Caco-2 (cell line): ENCODE data around the gene TMEFF2. TPM values are rescaled to one million over a fixed set of nuclear protein-coding genes. Genes with fewer than 3 reads are reported as not detected.

Source experiments
- BruUV-seq: library from RNA; stranded (reverse); fragments of 400-500 nt; replicated peaks from 2 replicates; lab custom pipeline; 2021; lab: Mats Ljungman, UMichigan
- CTCF ChIA-PET: fragments of 300-600 bp; sonication (Branson Sonifier 250); formaldehyde crosslinking; loops from one replicate; lab custom pipeline; 2022; ENCODE audit warnings: antibody characterized with exemption; lab: Charles Lee
- POLR2A ChIA-PET: fragments of 300-600 bp; sonication (Branson Sonifier 250); formaldehyde crosslinking; loops from one replicate; lab custom pipeline; 2022; ENCODE audit warnings: antibody characterized with exemption; lab: Charles Lee
- DNase-seq, 2 experiments: peaks; one replicate each; pipeline versions ENCODE4 v3.0.0 to v3.0.0-alpha.2; 2020 to 2022
- H3K27me3 ChIP-seq: replicated peaks from 2 replicates; pipeline ENCODE4 v1.6.0; 2011; ENCODE audit warnings: low read length; ENCODE audit not compliant: control insufficient read depth, insufficient read depth
- H3K36me3 ChIP-seq: 2 replicates; pipeline ENCODE4 v1.5.1; 2011; ENCODE audit warnings: low read length; ENCODE audit not compliant: control insufficient read depth, insufficient read depth
- H3K4me1 ChIP-seq: fragments of 250-450 bp; sonication (Bioruptor Pico); 2 replicates; pipeline ENCODE4 v1.5.1; 2020; ENCODE audit warnings: mild to moderate bottlenecking
- H3K4me3 ChIP-seq: 2 replicates; pipeline ENCODE4 v1.5.1; 2011; ENCODE audit warnings: low read depth, mild to moderate bottlenecking, control low read depth, low read length
- H3K9me3 ChIP-seq: fragments of 250-450 bp; sonication (Bioruptor Pico); 2 replicates; pipeline ENCODE4 v1.5.1; 2020; ENCODE audit warnings: mild to moderate bottlenecking, moderate library complexity
- H3K27ac Mint-ChIP-seq: one replicate; pipeline ENCODE4 v1.8.0; 2022; ENCODE audit warnings: mixed read lengths; ENCODE audit not compliant: unreplicated experiment
- H3K27me3 Mint-ChIP-seq: one replicate; pipeline ENCODE4 v1.8.0; 2022; ENCODE audit warnings: mixed read lengths; ENCODE audit not compliant: insufficient read depth, unreplicated experiment
- H3K36me3 Mint-ChIP-seq: one replicate; pipeline ENCODE4 v1.8.0; 2022; ENCODE audit warnings: mild to moderate bottlenecking, mixed read lengths; ENCODE audit not compliant: insufficient read depth, unreplicated experiment
- H3K4me1 Mint-ChIP-seq: one replicate; pipeline ENCODE4 v1.8.0; 2022; ENCODE audit warnings: low read depth, mixed read lengths; ENCODE audit not compliant: unreplicated experiment
- H3K4me3 Mint-ChIP-seq: one replicate; pipeline ENCODE4 v1.8.0; 2022; ENCODE audit warnings: mild to moderate bottlenecking, moderate library complexity, mixed read lengths; ENCODE audit not compliant: unreplicated experiment
- H3K9me3 Mint-ChIP-seq: one replicate; pipeline ENCODE4 v1.8.0; 2022; ENCODE audit warnings: mixed read lengths; ENCODE audit not compliant: unreplicated experiment
- CTCF ChIP-seq, 2 experiments: fragments of 200-600 bp in 1 of 2; IDR thresholded peaks; 1 replicate in 1 of 2; 2 replicates in 1 of 2; pipeline versions ENCODE4 v1.5.1 to v1.8.0; 2011 to 2022; ENCODE audit warnings: antibody characterized with exemption in 1 of 2, control low read depth in 1 of 2, inconsistent platforms in 1 of 2, low read depth in 1 of 2, low read length in 1 of 2, mild to moderate bottlenecking in 1 of 2, moderate library complexity in 1 of 2; ENCODE audit not compliant: insufficient read depth in 1 of 2, severe bottlenecking in 1 of 2, unreplicated experiment in 1 of 2
- intact Hi-C: fragments of 100-400 bp; cut with micrococcal nuclease; formaldehyde crosslinking; loops from one replicate; pipeline ENCODE4 v1.10.0; 2022; ENCODE audit not compliant: unreplicated experiment
- total RNA-seq: library from RNA; stranded (reverse); gene quantifications from 2 replicates; pipeline ENCODE4 v1.2.3, GENCODE V29; 2022

TMEFF2 gene
- total RNA-seq, 1 experiment from 2014 or later = not detected

- ChIA-PET CTCF (interaction anchor here (0.6 kb wide), 1 partner anchor 347 kb away, joined by 3 read pairs; no protein-coding TSS in a partner anchor), POLR2A (no interaction called here)
- Mint-ChIP-seq H3K36me3 (no peaks in the 10 kb centered on the region), H3K9me3 (no peaks in the 10 kb centered on the region), H3K27me3 (peaks cover 7% of the 10 kb centered on the region), H3K4me1 (no peaks in the 10 kb centered on the region), H3K4me3 (no peak overlapping the region), H3K27ac (no peak overlapping the region)
- intact Hi-C loops = no loop called here
- no peaks in the 10 kb centered on the region for H3K36me3 ChIP-seq
- no peaks in the 10 kb centered on the region for H3K9me3 ChIP-seq
- H3K4me3 ChIP-seq = no peak overlapping the region
- no TSS peak for BruUV-seq
- H3K27me3 ChIP-seq = no peaks in the 10 kb centered on the region; the same call in 1 of the 2 replicates
- no peak for TF ChIP-seq CTCF (IDR thresholded peaks at IDR 0.05; ENCODE audit: insufficient read depth in 1 of 2, low read depth in 1 of 2, low read length in 1 of 2, severe bottlenecking in 1 of 2, unreplicated experiment in 1 of 2)
- peaks cover 4% of the 10 kb centered on the region; the same call in 1 of the 2 replicates for H3K4me1 ChIP-seq
- DNase-seq = no peak
Measured at GRCh38 chr2:192159208-192159607, 35.5 kb downstream of the TMEFF2 start.

GRCh38 chr2:192157776-192158175 lies 37.0 kb downstream of the TMEFF2 start:
- DNase-seq = no peak
- Histone ChIP-seq H3K4me3 (no peak overlapping the region), H3K4me1 (peaks cover 4% of the 10 kb centered on the region; the same call in 1 of the 2 replicates), H3K27me3 (no peaks in the 10 kb centered on the region; the same call in 1 of the 2 replicates), H3K9me3 (no peaks in the 10 kb centered on the region), H3K36me3 (no peaks in the 10 kb centered on the region)
- no peak for TF ChIP-seq CTCF (IDR thresholded peaks at IDR 0.05; ENCODE audit: insufficient read depth in 1 of 2, low read depth in 1 of 2, low read length in 1 of 2, severe bottlenecking in 1 of 2, unreplicated experiment in 1 of 2)
- ChIA-PET CTCF (no interaction called here), POLR2A (no interaction called here)
- peaks cover 5% of the 10 kb centered on the region for H3K27me3 Mint-ChIP-seq
- no TSS peak for BruUV-seq
- H3K4me1 Mint-ChIP-seq = no peaks in the 10 kb centered on the region
- H3K27ac Mint-ChIP-seq = no peak overlapping the region
- H3K36me3 Mint-ChIP-seq = no peaks in the 10 kb centered on the region
- H3K9me3 Mint-ChIP-seq = no peaks in the 10 kb centered on the region
- H3K4me3 Mint-ChIP-seq = no peak overlapping the region
- intact Hi-C loops = no loop called here

GRCh38 chr2:192155511-192156118 lies 39.1 kb downstream of the TMEFF2 start:
- no TSS peak for BruUV-seq
- Histone ChIP-seq H3K9me3 (no peaks in the 10 kb centered on the region), H3K27me3 (no peaks in the 10 kb centered on the region; the same call in 1 of the 2 replicates), H3K4me1 (no peaks in the 10 kb centered on the region), H3K4me3 (no peak overlapping the region), H3K36me3 (no peaks in the 10 kb centered on the region)
- TF ChIP-seq CTCF (IDR thresholded peaks at IDR 0.05; ENCODE audit: insufficient read depth in 1 of 2, low read depth in 1 of 2, low read length in 1 of 2, severe bottlenecking in 1 of 2, unreplicated experiment in 1 of 2) = no peak
- Mint-ChIP-seq H3K27me3 (peaks cover 5% of the 10 kb centered on the region), H3K27ac (no peak overlapping the region), H3K9me3 (no peaks in the 10 kb centered on the region), H3K4me1 (no peaks in the 10 kb centered on the region), H3K36me3 (no peaks in the 10 kb centered on the region), H3K4me3 (no peak overlapping the region)
- intact Hi-C loops = no loop called here
- ChIA-PET POLR2A (no interaction called here), CTCF (no interaction called here)
- no peak for DNase-seq
